Measurements from ENCODE around the gene NBL1.

The NBL1 gene

GRCh38 chr1:19689856-19690255 lies 45.7 kb downstream of the NBL1 start:
- 94% methylated on average over 3 of the region's 3 CpGs for WGBS
- Histone ChIP-seq H3K9me3 (ENCODE audit: control insufficient read depth, low read length) (peaks cover 4% of the 10 kb centered on the region), H3K4me2 (ENCODE audit: low read length, poor library complexity, severe bottlenecking) (no peak overlapping the region), H2BK15ac (ENCODE audit: low read depth, poor library complexity, severe bottlenecking) (no peak overlapping the region), H2BK5ac (ENCODE audit: low read depth, low read length, poor library complexity, severe bottlenecking) (no peak overlapping the region), H3K23ac (ENCODE audit: low read length in 2 of 2) (no peak overlapping the region), H2AK5ac (ENCODE audit: low read length, severe bottlenecking) (no peak overlapping the region), H3K14ac (ENCODE audit: low read length in 2 of 2) (no peak overlapping the region), H2AFZ (ENCODE audit: low read depth, low read length) (no peak overlapping the region), H3K27ac (ENCODE audit: low read length, poor library complexity, severe bottlenecking) (no peak overlapping the region), H4K91ac (ENCODE audit: low read length) (no peak overlapping the region), H3K79me1 (replicated peaks; ENCODE audit: low read length, poor library complexity, severe bottlenecking) (no peaks in the 10 kb centered on the region), H2BK120ac (ENCODE audit: low read depth, low read length) (no peak overlapping the region), H4K8ac (ENCODE audit: low read length) (no peak overlapping the region), H3K4me3 (ENCODE audit: insufficient read depth in 1 of 2, low read depth in 1 of 2, low read length in 2 of 2) (no peak overlapping the region), H3K4ac (ENCODE audit: low read depth in 1 of 2, low read length in 2 of 2) (no peak overlapping the region), H3K4me1 (ENCODE audit: control insufficient read depth, insufficient read depth, low read depth, low read length) (no peaks in the 10 kb centered on the region), H3K36me3 (ENCODE audit: control insufficient read depth in 1 of 2, insufficient read depth in 2 of 2, low read depth in 1 of 2, low read length in 2 of 2) (peaks cover 32 to 34% of the 10 kb centered on the region in 2 experiments), H2BK12ac (ENCODE audit: low read length in 2 of 2) (no peak overlapping the region), H3K18ac (ENCODE audit: low read depth in 1 of 2, low read length in 2 of 2) (no peak overlapping the region), H3K27me3 (ENCODE audit: control insufficient read depth in 1 of 2, insufficient read depth in 1 of 2, low read length in 2 of 2) (no peaks in the 10 kb centered on the region), H3K9ac (ENCODE audit: low read length) (no peak overlapping the region)
- DNase-seq: no peak

GRCh38 chr1:19690342-19690741 lies 46.2 kb downstream of the NBL1 start:
- Histone ChIP-seq H2AFZ (ENCODE audit: low read depth, low read length) (no peak overlapping the region), H4K91ac (ENCODE audit: low read length) (no peak overlapping the region), H3K36me3 (ENCODE audit: control insufficient read depth in 1 of 2, insufficient read depth in 2 of 2, low read depth in 1 of 2, low read length in 2 of 2) (peaks cover 34 to 36% of the 10 kb centered on the region in 2 experiments), H3K27me3 (ENCODE audit: control insufficient read depth in 1 of 2, insufficient read depth in 1 of 2, low read length in 2 of 2) (no peaks in the 10 kb centered on the region), H4K8ac (ENCODE audit: low read length) (no peak overlapping the region), H2BK12ac (ENCODE audit: low read length in 2 of 2) (no peak overlapping the region), H3K9me3 (ENCODE audit: control insufficient read depth, low read length) (peaks cover 4% of the 10 kb centered on the region), H2BK120ac (ENCODE audit: low read depth, low read length) (no peak overlapping the region), H3K79me1 (replicated peaks; ENCODE audit: low read length, poor library complexity, severe bottlenecking) (no peaks in the 10 kb centered on the region), H3K4me1 (ENCODE audit: control insufficient read depth, insufficient read depth, low read depth, low read length) (no peaks in the 10 kb centered on the region), H3K14ac (ENCODE audit: low read length in 2 of 2) (no peak overlapping the region), H2AK5ac (ENCODE audit: low read length, severe bottlenecking) (no peak overlapping the region), H3K4me2 (ENCODE audit: low read length, poor library complexity, severe bottlenecking) (no peak overlapping the region), H3K27ac (ENCODE audit: low read length, poor library complexity, severe bottlenecking) (no peak overlapping the region), H3K9ac (ENCODE audit: low read length) (no peak overlapping the region), H3K4ac (ENCODE audit: low read depth in 1 of 2, low read length in 2 of 2) (no peak overlapping the region), H3K23ac (ENCODE audit: low read length in 2 of 2) (no peak overlapping the region), H2BK15ac (ENCODE audit: low read depth, poor library complexity, severe bottlenecking) (no peak overlapping the region), H3K4me3 (ENCODE audit: insufficient read depth in 1 of 2, low read depth in 1 of 2, low read length in 2 of 2) (no peak overlapping the region), H2BK5ac (ENCODE audit: low read depth, low read length, poor library complexity, severe bottlenecking) (no peak overlapping the region), H3K18ac (ENCODE audit: low read depth in 1 of 2, low read length in 2 of 2) (no peak overlapping the region)
- no peak for DNase-seq
- WGBS: 75% methylated on average over 7 of the region's 7 CpGs

- no peak overlapping the region for H4K91ac ChIP-seq (ENCODE audit: low read length)
- H2AFZ ChIP-seq (ENCODE audit: low read depth, low read length): no peak overlapping the region
- H2BK120ac ChIP-seq (ENCODE audit: low read depth, low read length): no peak overlapping the region
- H2BK12ac ChIP-seq (ENCODE audit: low read length in 2 of 2): no peak overlapping the region
- H3K14ac ChIP-seq (ENCODE audit: low read length in 2 of 2): no peak overlapping the region
- H2AK5ac ChIP-seq (ENCODE audit: low read length, severe bottlenecking): no peak overlapping the region
- H3K79me1 ChIP-seq (replicated peaks; ENCODE audit: low read length, poor library complexity, severe bottlenecking): no peaks in the 10 kb centered on the region
- H3K27me3 ChIP-seq (ENCODE audit: control insufficient read depth in 1 of 2, insufficient read depth in 1 of 2, low read length in 2 of 2): no peaks in the 10 kb centered on the region
- H3K36me3 ChIP-seq (ENCODE audit: control insufficient read depth in 1 of 2, insufficient read depth in 2 of 2, low read depth in 1 of 2, low read length in 2 of 2): peaks cover 30 to 33% of the 10 kb centered on the region in 2 experiments
- peaks cover 4% of the 10 kb centered on the region for H3K9me3 ChIP-seq (ENCODE audit: control insufficient read depth, low read length)
- no peak overlapping the region for H2BK5ac ChIP-seq (ENCODE audit: low read depth, low read length, poor library complexity, severe bottlenecking)
- H3K4me1 ChIP-seq (ENCODE audit: control insufficient read depth, insufficient read depth, low read depth, low read length): no peaks in the 10 kb centered on the region
- no peak overlapping the region for H3K23ac ChIP-seq (ENCODE audit: low read length in 2 of 2)
- H2BK15ac ChIP-seq (ENCODE audit: low read depth, poor library complexity, severe bottlenecking): no peak overlapping the region
- 76% methylated on average over 14 of the region's 14 CpGs for WGBS
- no peak overlapping the region for H3K4me3 ChIP-seq (ENCODE audit: insufficient read depth in 1 of 2, low read depth in 1 of 2, low read length in 2 of 2)
- no peak overlapping the region for H3K18ac ChIP-seq (ENCODE audit: low read depth in 1 of 2, low read length in 2 of 2)
- no peak overlapping the region for H3K9ac ChIP-seq (ENCODE audit: low read length)
- no peak overlapping the region for H3K4ac ChIP-seq (ENCODE audit: low read depth in 1 of 2, low read length in 2 of 2)
- H3K27ac ChIP-seq (ENCODE audit: low read length, poor library complexity, severe bottlenecking): no peak overlapping the region
- H4K8ac ChIP-seq (ENCODE audit: low read length): no peak overlapping the region
- DNase-seq: no peak
- H3K4me2 ChIP-seq (ENCODE audit: low read length, poor library complexity, severe bottlenecking): no peak overlapping the region
Observed at GRCh38 chr1:19694298-19694697, 50.2 kb downstream of the NBL1 start.

GRCh38 chr1:19695772-19696171 lies 51.7 kb downstream of the NBL1 start:
- no peaks in the 10 kb centered on the region for H3K9me3 ChIP-seq (ENCODE audit: control insufficient read depth, low read length)
- no peak overlapping the region for H4K91ac ChIP-seq (ENCODE audit: low read length)
- H4K8ac ChIP-seq (ENCODE audit: low read length): no peak overlapping the region
- no peak overlapping the region for H2AK5ac ChIP-seq (ENCODE audit: low read length, severe bottlenecking)
- H2BK5ac ChIP-seq (ENCODE audit: low read depth, low read length, poor library complexity, severe bottlenecking): no peak overlapping the region
- no peaks in the 10 kb centered on the region for H3K79me1 ChIP-seq (replicated peaks; ENCODE audit: low read length, poor library complexity, severe bottlenecking)
- no peak overlapping the region for H3K18ac ChIP-seq (ENCODE audit: low read depth in 1 of 2, low read length in 2 of 2)
- H3K9ac ChIP-seq (ENCODE audit: low read length): no peak overlapping the region
- no peaks in the 10 kb centered on the region for H3K4me1 ChIP-seq (ENCODE audit: control insufficient read depth, insufficient read depth, low read depth, low read length)
- no peak overlapping the region for H3K14ac ChIP-seq (ENCODE audit: low read length in 2 of 2)
- no peak for DNase-seq
- no peak overlapping the region for H3K4me3 ChIP-seq (ENCODE audit: insufficient read depth in 1 of 2, low read depth in 1 of 2, low read length in 2 of 2)
- H2BK15ac ChIP-seq (ENCODE audit: low read depth, poor library complexity, severe bottlenecking): no peak overlapping the region
- no peak overlapping the region for H3K27ac ChIP-seq (ENCODE audit: low read length, poor library complexity, severe bottlenecking)
- no peak overlapping the region for H2BK12ac ChIP-seq (ENCODE audit: low read length in 2 of 2)
- H3K36me3 ChIP-seq (ENCODE audit: control insufficient read depth in 1 of 2, insufficient read depth in 2 of 2, low read depth in 1 of 2, low read length in 2 of 2): peaks cover 25 to 37% of the 10 kb centered on the region in 2 experiments
- H2AFZ ChIP-seq (ENCODE audit: low read depth, low read length): no peak overlapping the region
- no peak overlapping the region for H3K4me2 ChIP-seq (ENCODE audit: low read length, poor library complexity, severe bottlenecking)
- no peaks in the 10 kb centered on the region for H3K27me3 ChIP-seq (ENCODE audit: control insufficient read depth in 1 of 2, insufficient read depth in 1 of 2, low read length in 2 of 2)
- H2BK120ac ChIP-seq (ENCODE audit: low read depth, low read length): no peak overlapping the region
- no peak overlapping the region for H3K4ac ChIP-seq (ENCODE audit: low read depth in 1 of 2, low read length in 2 of 2)
- 92% methylated on average over 7 of the region's 7 CpGs for WGBS
- no peak overlapping the region for H3K23ac ChIP-seq (ENCODE audit: low read length in 2 of 2)
